ENCODE data around the gene GNG4. TPM values are rescaled to one million over a fixed set of nuclear protein-coding genes. Genes with fewer than 3 reads are reported as not detected.
"Not testable (repeated sequence)": the region's sequence is repeated elsewhere in the genome, so short reads cannot be mapped to it uniquely, and the experiment has no call there.

Gene GNG4
- total RNA-seq, 2 donors from 2014 or later, result not detected

DNA sequence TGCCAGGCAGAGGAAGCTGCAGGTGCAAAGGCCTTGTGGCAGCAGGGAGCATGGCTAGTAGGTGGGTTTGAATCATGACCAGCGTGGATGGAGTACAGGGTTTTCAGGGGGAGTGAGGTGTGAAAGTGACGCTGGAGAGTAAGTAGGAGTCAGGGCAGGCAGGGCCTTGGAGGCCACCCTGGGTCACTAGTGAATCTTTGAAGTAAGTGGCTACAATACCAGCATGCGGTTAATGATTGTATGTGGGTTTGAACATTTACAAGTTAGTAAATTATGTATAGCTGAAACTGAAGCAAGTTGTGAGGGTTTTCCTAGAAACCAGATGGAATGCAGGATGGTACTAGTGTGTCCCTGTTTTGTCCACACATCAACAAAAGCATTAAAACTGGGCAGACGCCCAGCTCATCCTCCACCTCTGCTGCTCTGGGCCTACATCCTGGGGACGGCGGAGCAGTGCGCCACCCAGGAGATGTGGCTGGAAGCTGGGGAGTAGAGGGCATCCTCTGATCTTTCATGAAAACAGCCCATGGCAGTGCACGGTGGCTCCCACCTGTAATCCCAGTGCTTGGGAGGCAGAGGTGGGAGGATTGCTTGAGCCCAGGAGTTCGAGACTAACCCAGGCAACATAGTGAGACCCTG lies 104.2 kb downstream of the GNG4 start:
- Histone ChIP-seq H3K9me3 (no peaks in the 10 kb centered on the region), H3K4me1 (no peaks in the 10 kb centered on the region), H3K27me3 (no peaks in the 10 kb centered on the region), H3K36me3 (no peaks in the 10 kb centered on the region), H3K4me3 (no peak overlapping the region), H3K27ac (no peak overlapping the region)
- DNase-seq (ENCODE audit: low spot score), result no peak
- TF ChIP-seq, protein P1, sequence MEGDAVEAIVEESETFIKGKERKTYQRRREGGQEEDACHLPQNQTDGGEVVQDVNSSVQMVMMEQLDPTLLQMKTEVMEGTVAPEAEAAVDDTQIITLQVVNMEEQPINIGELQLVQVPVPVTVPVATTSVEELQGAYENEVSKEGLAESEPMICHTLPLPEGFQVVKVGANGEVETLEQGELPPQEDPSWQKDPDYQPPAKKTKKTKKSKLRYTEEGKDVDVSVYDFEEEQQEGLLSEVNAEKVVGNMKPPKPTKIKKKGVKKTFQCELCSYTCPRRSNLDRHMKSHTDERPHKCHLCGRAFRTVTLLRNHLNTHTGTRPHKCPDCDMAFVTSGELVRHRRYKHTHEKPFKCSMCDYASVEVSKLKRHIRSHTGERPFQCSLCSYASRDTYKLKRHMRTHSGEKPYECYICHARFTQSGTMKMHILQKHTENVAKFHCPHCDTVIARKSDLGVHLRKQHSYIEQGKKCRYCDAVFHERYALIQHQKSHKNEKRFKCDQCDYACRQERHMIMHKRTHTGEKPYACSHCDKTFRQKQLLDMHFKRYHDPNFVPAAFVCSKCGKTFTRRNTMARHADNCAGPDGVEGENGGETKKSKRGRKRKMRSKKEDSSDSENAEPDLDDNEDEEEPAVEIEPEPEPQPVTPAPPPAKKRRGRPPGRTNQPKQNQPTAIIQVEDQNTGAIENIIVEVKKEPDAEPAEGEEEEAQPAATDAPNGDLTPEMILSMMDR (IDR thresholded peaks at IDR 0.05), result no peak

DNA sequence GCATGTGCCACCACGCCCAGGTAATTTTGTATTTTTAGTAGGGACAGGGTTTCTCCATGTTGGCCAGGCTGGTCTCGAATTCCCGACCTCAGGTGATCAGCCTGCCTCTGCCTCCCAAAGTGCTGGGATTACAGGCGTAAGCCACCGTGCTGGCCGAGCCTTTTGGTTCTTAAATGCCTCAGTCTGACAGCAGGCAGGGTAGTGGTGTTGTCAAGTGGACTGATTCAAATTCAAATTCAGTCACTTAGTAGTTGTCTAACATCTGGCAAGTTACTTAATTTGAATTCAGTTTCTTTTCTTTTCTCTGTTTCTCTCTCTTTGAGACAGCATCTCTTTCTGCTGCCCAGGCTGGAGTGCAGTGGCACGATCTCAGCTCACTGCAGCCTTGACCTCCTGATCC lies 106.7 kb downstream of the GNG4 start:
- H3K4me1 ChIP-seq; H3K27ac ChIP-seq; H3K9me3 ChIP-seq; H3K27me3 ChIP-seq; H3K36me3 ChIP-seq; H3K4me3 ChIP-seq; DNase-seq (ENCODE audit: low spot score): not testable (repeated sequence)

DNA sequence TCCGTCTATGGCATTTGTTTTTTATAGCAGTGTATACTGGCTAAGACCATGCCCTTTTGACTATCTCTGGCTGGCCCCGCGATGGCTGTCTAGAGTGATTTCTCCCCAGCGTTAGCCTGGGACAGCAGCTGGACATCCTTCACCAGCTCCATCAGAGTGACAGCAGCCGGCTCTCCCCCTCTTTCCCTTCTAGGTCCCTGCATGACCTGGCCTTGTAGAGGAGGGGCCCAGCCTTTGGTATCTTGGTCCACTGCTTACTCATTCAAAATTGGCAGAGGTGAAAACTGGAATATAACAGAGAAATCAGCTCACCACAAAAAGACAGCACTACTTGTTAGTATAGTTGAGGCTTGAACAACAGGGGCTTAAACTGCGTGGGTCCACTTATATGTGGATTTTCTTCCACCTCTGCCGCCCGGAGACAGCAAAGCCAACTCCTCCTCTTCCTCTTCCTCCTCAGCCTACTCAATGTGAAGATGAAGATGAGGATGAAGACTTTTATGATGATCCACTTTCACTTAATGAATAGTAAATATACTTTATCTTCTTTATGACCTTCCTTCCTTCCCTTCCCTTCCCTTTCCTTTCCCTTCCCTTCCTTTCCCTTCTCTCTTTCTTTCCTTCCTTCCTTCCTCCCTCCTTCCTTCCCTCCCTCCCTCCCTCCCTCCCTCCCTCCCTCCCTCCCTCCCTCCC lies 116.0 kb downstream of the GNG4 start:
- H3K9me3 ChIP-seq, result no peaks in the 10 kb centered on the region
- DNase-seq (ENCODE audit: low spot score), result no peak
- TF ChIP-seq, protein P1 (IDR thresholded peaks at IDR 0.05), result no peak
- no peak overlapping the region for H3K27ac ChIP-seq
- no peaks in the 10 kb centered on the region for H3K4me1 ChIP-seq
- H3K27me3 ChIP-seq, result no peaks in the 10 kb centered on the region
- H3K4me3 ChIP-seq, result no peak overlapping the region
- no peaks in the 10 kb centered on the region for H3K36me3 ChIP-seq

DNA sequence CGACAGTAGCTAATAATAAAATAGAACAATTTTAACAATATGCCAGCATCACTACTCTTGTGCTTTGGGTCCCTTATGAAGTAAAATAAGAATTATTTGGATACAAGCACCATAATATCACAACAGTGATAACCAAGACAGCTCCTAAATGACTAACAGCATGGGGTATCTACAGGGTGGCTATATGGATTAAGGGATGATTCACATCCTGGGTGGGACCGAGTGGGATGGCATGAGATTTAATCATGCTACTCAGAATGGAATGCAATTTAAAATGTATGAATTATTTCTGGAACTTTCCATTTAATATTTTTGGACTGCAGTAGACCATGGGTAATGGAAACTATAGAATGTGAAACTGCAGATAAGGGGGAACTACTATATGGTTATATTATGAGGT lies 117.2 kb downstream of the GNG4 start:
- TF ChIP-seq, protein P1 (IDR thresholded peaks at IDR 0.05), result no peak
- no peak for DNase-seq (ENCODE audit: low spot score)

DNA sequence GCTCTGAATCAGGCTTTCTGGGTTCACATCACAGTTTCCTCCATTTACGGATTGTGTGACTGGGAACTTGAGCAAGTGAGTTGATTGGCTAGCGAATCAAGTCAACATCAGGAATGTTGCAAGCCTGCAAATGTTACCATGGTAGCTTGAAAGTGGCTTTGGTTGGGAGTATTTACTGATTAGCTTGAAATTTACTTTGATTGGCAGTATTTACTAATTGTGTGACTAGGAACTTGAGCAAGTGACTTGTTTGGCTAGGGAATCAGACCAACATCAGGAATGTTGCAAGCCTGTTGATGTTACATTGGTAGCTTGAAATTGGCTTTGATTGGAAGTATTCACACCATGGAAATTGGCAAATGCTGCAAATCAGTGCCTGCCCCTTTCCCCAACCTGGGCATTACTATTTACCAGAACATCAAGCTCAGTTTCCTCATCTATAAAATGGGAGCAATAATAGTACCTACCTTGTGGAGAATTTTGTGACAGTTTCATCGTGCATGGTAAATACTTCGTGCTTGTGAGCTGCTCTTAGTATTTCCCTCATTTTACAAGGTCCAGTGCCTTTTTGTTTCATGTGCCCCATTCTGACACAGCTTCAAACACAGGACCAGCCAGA lies 122.3 kb downstream of the GNG4 start:
- Histone ChIP-seq H3K9me3 (no peaks in the 10 kb centered on the region), H3K27me3 (no peaks in the 10 kb centered on the region), H3K27ac (no peak overlapping the region), H3K4me3 (no peak overlapping the region), H3K36me3 (no peaks in the 10 kb centered on the region), H3K4me1 (no peaks in the 10 kb centered on the region)
- TF ChIP-seq, protein P1 (IDR thresholded peaks at IDR 0.05), result no peak
- peak; percentile 38 for DNase-seq (ENCODE audit: low spot score)

More for the DNA sequence above, 117.2 kb downstream of the GNG4 start:
- Histone ChIP-seq H3K36me3 (no peaks in the 10 kb centered on the region), H3K27ac (no peak overlapping the region), H3K4me3 (no peak overlapping the region), H3K27me3 (no peaks in the 10 kb centered on the region), H3K4me1 (no peaks in the 10 kb centered on the region), H3K9me3 (no peaks in the 10 kb centered on the region)

DNA sequence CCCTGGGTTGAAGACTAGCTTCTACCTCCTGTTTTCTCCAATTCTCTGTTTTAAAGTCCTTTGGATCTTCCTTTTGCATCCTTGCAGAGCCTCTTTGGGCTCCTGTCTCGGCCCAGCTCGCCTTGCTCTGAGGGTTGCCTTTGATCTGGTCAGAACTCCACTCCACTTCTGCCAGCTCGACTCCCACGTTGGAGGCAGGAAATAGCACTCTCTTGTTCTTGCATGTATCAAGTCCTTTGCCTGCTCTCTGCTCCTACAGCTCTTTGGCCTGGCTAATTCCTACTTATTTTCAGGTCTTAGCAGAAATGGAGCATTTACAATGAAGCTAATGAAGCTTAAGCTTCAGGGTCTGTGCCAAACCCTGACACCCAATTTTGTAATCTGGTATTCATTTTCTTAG lies 124.3 kb downstream of the GNG4 start:
- Histone ChIP-seq H3K27me3 (no peaks in the 10 kb centered on the region), H3K36me3 (no peaks in the 10 kb centered on the region), H3K4me1 (no peaks in the 10 kb centered on the region), H3K9me3 (no peaks in the 10 kb centered on the region), H3K27ac (no peak overlapping the region), H3K4me3 (no peak overlapping the region)
- TF ChIP-seq, protein P1 (IDR thresholded peaks at IDR 0.05), result no peak
- peak; percentile 34 for DNase-seq (ENCODE audit: low spot score)

Data from right atrium auricular region (tissue), 2 donors.